SU-DHL-6 (cell line): ENCODE data around the gene DDIT3.

ENCODE experiments used
- CTCF ChIP-seq: fragments of 200-600 bp; sonication (generic); IDR thresholded peaks from one replicate; pipeline ENCODE4 v1.5.1; 2017; ENCODE audit warnings: antibody characterized with exemption, mild to moderate bottlenecking, low read length, moderate library complexity; ENCODE audit not compliant: insufficient read depth, poor library complexity, severe bottlenecking
- EZH2phosphoT487 ChIP-seq: fragments of 200-600 bp; sonication (generic), shearing (Covaris generic); conservative IDR thresholded peaks from 2 replicates; pipeline ENCODE4 v1.6.1; 2018; ENCODE audit warnings: mild to moderate bottlenecking, antibody characterized with exemption, low read length, moderate library complexity, mixed read lengths

GRCh38 chr12:57528176-57528575, 7.9 kb upstream of the DDIT3 start:
- no peak for TF ChIP-seq EZH2phosphoT487
- TF ChIP-seq CTCF, result no peak
